ENCODE data around the gene SLCO4A1. TPM values are rescaled to one million over a fixed set of nuclear protein-coding genes. Genes with fewer than 3 reads are reported as not detected.
A peak's percentile ranks its signal among the peaks of the same experiment; 100 is the strongest.

Gene SLCO4A1
- total RNA-seq, 2 donors from 2014 or later, result 39.3 to 44.4 TPM

GRCh38 chr20:62640870-62641269 lies 1.4 kb upstream of the SLCO4A1 start:
- ATAC-seq (no peak), DNase-seq (ENCODE audit: low spot score in 2 of 2) (no peak)
- H3K9me3 Mint-ChIP-seq, result no peaks in the 10 kb centered on the region
- no peak overlapping the region for H3K27ac Mint-ChIP-seq
- no peaks in the 10 kb centered on the region for H3K36me3 Mint-ChIP-seq

- Mint-ChIP-seq H3K36me3 (no peaks in the 10 kb centered on the region), H3K9me3 (no peaks in the 10 kb centered on the region), H3K27ac (peak overlapping the region; percentile 55 to 69)
- DNase-seq (ENCODE audit: low spot score in 2 of 2), result no peak
- no peak for ATAC-seq
Observed at GRCh38 chr20:62641321-62642050, 817 bp upstream of the SLCO4A1 start.

- DNase-seq (ENCODE audit: low spot score in 2 of 2), result peak; percentile 66 to 72
- no peaks in the 10 kb centered on the region for H3K36me3 Mint-ChIP-seq
- H3K9me3 Mint-ChIP-seq, result no peaks in the 10 kb centered on the region
- H3K27ac Mint-ChIP-seq, result peak overlapping the region in 1 of 2 donors; percentile 69
- peak; percentile 46 to 53 for ATAC-seq
Observed at GRCh38 chr20:62642666-62643520, 590 bp downstream of the SLCO4A1 start.

GRCh38 chr20:62643521-62644043 lies 1.3 kb downstream of the SLCO4A1 start:
- H3K27ac Mint-ChIP-seq, result no peak overlapping the region
- no peaks in the 10 kb centered on the region for H3K9me3 Mint-ChIP-seq
- no peaks in the 10 kb centered on the region for H3K36me3 Mint-ChIP-seq
- DNase-seq (ENCODE audit: low spot score in 2 of 2), result no peak
- ATAC-seq, result no peak

- no peak overlapping the region for H3K27ac Mint-ChIP-seq
- no peaks in the 10 kb centered on the region for H3K36me3 Mint-ChIP-seq
- ATAC-seq (no peak), DNase-seq (ENCODE audit: low spot score in 2 of 2) (no peak)
- H3K9me3 Mint-ChIP-seq, result no peaks in the 10 kb centered on the region
Observed at GRCh38 chr20:62644044-62644795, 1.9 kb downstream of the SLCO4A1 start.

GRCh38 chr20:62644802-62645496 lies 2.6 kb downstream of the SLCO4A1 start:
- no peaks in the 10 kb centered on the region for H3K9me3 Mint-ChIP-seq
- no peaks in the 10 kb centered on the region for H3K36me3 Mint-ChIP-seq
- no peak for DNase-seq (ENCODE audit: low spot score in 2 of 2)
- ATAC-seq, result no peak
- no peak overlapping the region for H3K27ac Mint-ChIP-seq

- H3K27ac Mint-ChIP-seq, result no peak overlapping the region
- H3K9me3 Mint-ChIP-seq, result no peaks in the 10 kb centered on the region
- ATAC-seq (no peak), DNase-seq (ENCODE audit: low spot score in 2 of 2) (no peak)
- no peaks in the 10 kb centered on the region for H3K36me3 Mint-ChIP-seq
Observed at GRCh38 chr20:62645613-62646012, 3.3 kb downstream of the SLCO4A1 start.

- H3K36me3 Mint-ChIP-seq, result no peaks in the 10 kb centered on the region
- H3K9me3 Mint-ChIP-seq, result no peaks in the 10 kb centered on the region
- ATAC-seq (no peak), DNase-seq (ENCODE audit: low spot score in 2 of 2) (no peak)
- peak overlapping the region; percentile 60 to 61 for H3K27ac Mint-ChIP-seq
Observed at GRCh38 chr20:62646851-62647520, 4.7 kb downstream of the SLCO4A1 start.

- ATAC-seq (no peak), DNase-seq (ENCODE audit: low spot score in 2 of 2) (no peak)
- no peaks in the 10 kb centered on the region for H3K36me3 Mint-ChIP-seq
- no peak overlapping the region for H3K27ac Mint-ChIP-seq
- H3K9me3 Mint-ChIP-seq, result no peaks in the 10 kb centered on the region
Observed at GRCh38 chr20:62647521-62648317, 5.4 kb downstream of the SLCO4A1 start.

GRCh38 chr20:62648318-62648995 lies 6.2 kb downstream of the SLCO4A1 start:
- ATAC-seq (no peak), DNase-seq (ENCODE audit: low spot score in 2 of 2) (no peak)
- no peaks in the 10 kb centered on the region for H3K36me3 Mint-ChIP-seq
- no peaks in the 10 kb centered on the region for H3K9me3 Mint-ChIP-seq
- H3K27ac Mint-ChIP-seq, result peak overlapping the region in 1 of 2 donors; percentile 44

GRCh38 chr20:62649140-62649539 lies 6.8 kb downstream of the SLCO4A1 start:
- no peak for ATAC-seq
- H3K9me3 Mint-ChIP-seq, result no peaks in the 10 kb centered on the region
- no peak for DNase-seq (ENCODE audit: low spot score in 2 of 2)
- no peaks in the 10 kb centered on the region for H3K36me3 Mint-ChIP-seq
- H3K27ac Mint-ChIP-seq, result no peak overlapping the region

- Mint-ChIP-seq H3K36me3 (no peaks in the 10 kb centered on the region), H3K27ac (peak overlapping the region; percentile 90 to 91), H3K9me3 (no peaks in the 10 kb centered on the region)
- ATAC-seq, result peak in 1 of 2 donors; percentile 4
- no peak for DNase-seq (ENCODE audit: low spot score in 2 of 2)
Observed at GRCh38 chr20:62650551-62651284, 8.4 kb downstream of the SLCO4A1 start.

GRCh38 chr20:62651285-62652021 lies 9.2 kb downstream of the SLCO4A1 start:
- DNase-seq (ENCODE audit: low spot score in 2 of 2), result peak; percentile 69 to 82
- H3K36me3 Mint-ChIP-seq, result no peaks in the 10 kb centered on the region
- no peaks in the 10 kb centered on the region for H3K9me3 Mint-ChIP-seq
- ATAC-seq, result peak; percentile 72 to 74
- peak overlapping the region; percentile 90 to 91 for H3K27ac Mint-ChIP-seq

All from activated naive CD4-positive, alpha-beta T cell treated with anti-CD3 and anti-CD28 coated beads, Interleukin-2, amount 50 U/mL, for 72 hours (primary cell).